CD14-positive monocyte (primary cell): ENCODE data around the gene CDS2. TPM values are rescaled to one million over a fixed set of nuclear protein-coding genes. Genes with fewer than 3 reads are reported as not detected.

Source experiments
- DNase-seq, 3 donors: peaks; one replicate each; pipeline ENCODE4 v3.0.0-alpha.2; 2011 to 2022
- H2AFZ ChIP-seq: 2 replicates; pipeline ENCODE4 v1.6.0; 2012; ENCODE audit warnings: mild to moderate bottlenecking, low read depth, low read length, inconsistent platforms; ENCODE audit not compliant: insufficient read depth, poor library complexity, severe bottlenecking
- H3K27ac ChIP-seq, 2 donors: 1 replicate in 1 of 2; 2 replicates in 1 of 2; pipeline ENCODE4 v1.5.1; 2012 to 2013; ENCODE audit warnings: low read length in 2 of 2, control low read depth in 1 of 2, inconsistent platforms in 1 of 2, low read depth in 1 of 2, mild to moderate bottlenecking in 1 of 2
- H3K27me3 ChIP-seq, 2 donors: one replicate each; pipeline versions ENCODE4 v1.6.0 to v1.6.1; 2011 to 2013; ENCODE audit warnings: low read length in 2 of 2; ENCODE audit not compliant: control insufficient read depth in 2 of 2, insufficient read depth in 2 of 2
- H3K36me3 ChIP-seq, 2 donors: replicated peaks in 1 of 2; 1 replicate in 1 of 2; 2 replicates in 1 of 2; pipeline versions ENCODE4 v1.5.1 to v1.6.1; 2012 to 2013; ENCODE audit warnings: low read length in 2 of 2, control low read depth in 1 of 2, inconsistent platforms in 1 of 2, mild to moderate bottlenecking in 1 of 2; ENCODE audit not compliant: insufficient read depth in 2 of 2, control insufficient read depth in 1 of 2
- H3K4me1 ChIP-seq, 2 donors: 1 replicate in 1 of 2; 2 replicates in 1 of 2; pipeline versions ENCODE4 v1.5.1 to v1.6.1; 2012 to 2013; ENCODE audit warnings: low read length in 2 of 2, control low read depth in 1 of 2, inconsistent platforms in 1 of 2, mild to moderate bottlenecking in 1 of 2, moderate library complexity in 1 of 2; ENCODE audit not compliant: insufficient read depth in 2 of 2, control insufficient read depth in 1 of 2
- H3K4me2 ChIP-seq: replicated peaks from 2 replicates; pipeline ENCODE3; 2012; ENCODE audit warnings: low read length, moderate library complexity, mild to moderate bottlenecking; ENCODE audit not compliant: poor library complexity, severe bottlenecking; ENCODE audit errors: extremely low read depth
- H3K4me3 ChIP-seq, 3 experiments: fragments of 200-600 bp in 1 of 3; sonication (generic) in 1 of 3; replicated peaks in 1 of 3; 1 replicate in 2 of 3; 2 replicates in 1 of 3; pipeline ENCODE4 v1.5.1; 2011 to 2013; ENCODE audit warnings: low read length in 3 of 3, mild to moderate bottlenecking in 3 of 3, control low read depth in 2 of 3, low read depth in 2 of 3, inconsistent platforms in 1 of 3, moderate library complexity in 1 of 3
- H3K79me2 ChIP-seq: 2 replicates; pipeline ENCODE4 v1.6.0; 2012; ENCODE audit warnings: mild to moderate bottlenecking, control low read depth, inconsistent platforms, low read length, moderate library complexity; ENCODE audit not compliant: insufficient read depth
- H3K9ac ChIP-seq: 2 replicates; pipeline ENCODE4 v1.6.0; 2017; ENCODE audit warnings: low read length, mild to moderate bottlenecking; ENCODE audit not compliant: insufficient read depth, poor library complexity, severe bottlenecking
- H3K9me3 ChIP-seq, 2 donors: replicated peaks in 1 of 2; 1 replicate in 1 of 2; 2 replicates in 1 of 2; pipeline versions ENCODE4 v1.5.1 to v1.6.1; 2012 to 2013; ENCODE audit warnings: low read length in 2 of 2, control low read depth in 1 of 2; ENCODE audit not compliant: control insufficient read depth in 1 of 2, insufficient read depth in 1 of 2
- H4K20me1 ChIP-seq: 2 replicates; pipeline ENCODE4 v1.6.0; 2012; ENCODE audit warnings: mild to moderate bottlenecking, low read length, control low read depth, moderate library complexity; ENCODE audit not compliant: insufficient read depth
- H3K27ac Mint-ChIP-seq, 7 donors: one replicate each; pipeline ENCODE4 v1.8.0; 2020; ENCODE audit warnings: mild to moderate bottlenecking in 7 of 7, mixed read lengths in 7 of 7, moderate library complexity in 6 of 7, inconsistent platforms in 2 of 7
- H3K27me3 Mint-ChIP-seq, 3 donors: one replicate each; pipeline ENCODE4 v1.8.0; 2021 to 2022; ENCODE audit warnings: low read depth in 3 of 3, mild to moderate bottlenecking in 3 of 3, mixed read lengths in 3 of 3, moderate library complexity in 3 of 3, inconsistent platforms in 1 of 3
- H3K36me3 Mint-ChIP-seq, 2 donors: one replicate each; pipeline ENCODE4 v1.8.0; 2020; ENCODE audit warnings: mixed read lengths in 2 of 2, inconsistent platforms in 1 of 2, mild to moderate bottlenecking in 1 of 2
- H3K4me1 Mint-ChIP-seq: one replicate; pipeline ENCODE4 v1.8.0; 2020; ENCODE audit warnings: mild to moderate bottlenecking, mixed read lengths
- H3K4me3 Mint-ChIP-seq, 2 donors: one replicate each; pipeline ENCODE4 v1.8.0; 2020; ENCODE audit warnings: mild to moderate bottlenecking in 2 of 2, mixed read lengths in 2 of 2, moderate library complexity in 1 of 2
- H3K9me3 Mint-ChIP-seq, 7 donors: one replicate each; pipeline ENCODE4 v1.8.0; 2020 to 2022; ENCODE audit warnings: mixed read lengths in 7 of 7, mild to moderate bottlenecking in 6 of 7, moderate library complexity in 6 of 7, inconsistent platforms in 2 of 7
- CTCF ChIP-seq: fragments of 200-600 bp; IDR thresholded peaks from one replicate; pipeline ENCODE4 v1.8.0; 2022; ENCODE audit warnings: antibody characterized with exemption, mild to moderate bottlenecking
- WGBS: methylation state at CpG from one replicate; pipeline ENCODE4 v1.1.5; 2013; ENCODE audit warnings: missing lambda C conversion rate; ENCODE audit not compliant: insufficient coverage; 5-methylcytosine and 5-hydroxymethylcytosine counted together
- intact Hi-C, 2 donors: fragments of 100-400 bp; cut with micrococcal nuclease; formaldehyde crosslinking; loops; one replicate each; pipeline versions ENCODE4 v1.15.0 to v1.15.1; 2023
- polyA plus RNA-seq, 3 donors: library from polyadenylated mRNA; depleted of rRNA in 1 of 3; unstranded in 2 of 3; stranded (reverse) in 1 of 3; fragments of 300-500 nt in 2 of 3; fragments of >200 nt in 1 of 3; fragmentation: Illumina TruSeq in 2 of 3; gene quantifications; 1 replicate in 2 of 3; 2 replicates in 1 of 3; pipeline ENCODE4 v1.2.3, GENCODE V29; 2012 to 2021

The CDS2 gene
- polyA plus RNA-seq, 3 donors, result 28.6 to 62.6 (median 54.4) TPM

- Histone ChIP-seq H3K4me1 (peaks cover 11% of the 10 kb centered on the region in 2 donors), H4K20me1 (peaks cover 25% of the 10 kb centered on the region), H3K27ac (peak overlapping the region in 1 of 2 donors; percentile 51), H3K4me3 (no peak overlapping the region), H3K79me2 (no peaks in the 10 kb centered on the region), H3K4me2 (no peak overlapping the region), H3K9ac (no peak overlapping the region), H3K27me3 (no peaks in the 10 kb centered on the region), H2AFZ (no peak overlapping the region), H3K36me3 (peaks cover 72 to 100% of the 10 kb centered on the region in 2 donors), H3K9me3 (no peaks in the 10 kb centered on the region)
- Mint-ChIP-seq H3K4me1 (peaks cover 5% of the 10 kb centered on the region), H3K27me3 (peaks cover 0 to 5% (median 0%) of the 10 kb centered on the region in 3 donors), H3K9me3 (no peaks in the 10 kb centered on the region), H3K36me3 (peaks cover 85 to 88% of the 10 kb centered on the region in 2 donors), H3K27ac (peak overlapping the region in 2 of 7 donors; percentile 1 to 53), H3K4me3 (no peak overlapping the region)
- TF ChIP-seq CTCF, result no peak
- intact Hi-C loops, result no loop called here
- DNase-seq, result no peak
- 100% methylated on average over 1 of the region's 1 CpG for WGBS
Observed at GRCh38 chr20:5180421-5180820, 53.6 kb downstream of the CDS2 start.

- DNase-seq, result no peak
- Histone ChIP-seq H3K4me2 (no peak overlapping the region), H3K27ac (peak overlapping the region in 1 of 2 donors; percentile 51), H3K36me3 (peaks cover 76 to 100% of the 10 kb centered on the region in 2 donors), H3K27me3 (no peaks in the 10 kb centered on the region), H4K20me1 (peaks cover 25% of the 10 kb centered on the region), H3K9me3 (no peaks in the 10 kb centered on the region), H3K4me3 (no peak overlapping the region), H3K4me1 (peaks cover 6 to 8% of the 10 kb centered on the region in 2 donors), H3K9ac (no peak overlapping the region), H3K79me2 (no peaks in the 10 kb centered on the region), H2AFZ (no peak overlapping the region)
- H3K27me3 Mint-ChIP-seq, result peaks cover 0 to 3% (median 0%) of the 10 kb centered on the region in 3 donors
- peaks cover 87 to 90% of the 10 kb centered on the region in 2 donors for H3K36me3 Mint-ChIP-seq
- no peak for TF ChIP-seq CTCF
- H3K27ac Mint-ChIP-seq, result peak overlapping the region in 4 of 7 donors; percentile 33 to 60 (median 52)
- H3K4me3 Mint-ChIP-seq, result no peak overlapping the region
- intact Hi-C loops, result no loop called here
- no CpG with 5 or more reads among the region's 3 CpGs for WGBS
- peaks cover under 1% of the 10 kb centered on the region for H3K4me1 Mint-ChIP-seq
- no peaks in the 10 kb centered on the region for H3K9me3 Mint-ChIP-seq
Observed at GRCh38 chr20:5180933-5181332, 54.1 kb downstream of the CDS2 start.
